GM06990 (cell line): ENCODE data around the gene PCNT.

Experiments used
- DNase-seq: peaks from one replicate; pipeline ENCODE4 v3.0.0-alpha.2; 2011; ENCODE audit not compliant: insufficient read length; ENCODE audit errors: extremely low read depth
- H3K27me3 ChIP-seq: replicated peaks from 2 replicates; pipeline ENCODE4 v1.6.0; 2011; ENCODE audit warnings: low read length; ENCODE audit not compliant: control insufficient read depth, insufficient read depth
- H3K36me3 ChIP-seq: 2 replicates; pipeline ENCODE4 v1.5.1; 2011; ENCODE audit warnings: low read length; ENCODE audit not compliant: control insufficient read depth, insufficient read depth
- H3K4me3 ChIP-seq: replicated peaks from 2 replicates; pipeline ENCODE4 v1.5.1; 2011; ENCODE audit warnings: low read depth, mild to moderate bottlenecking, control low read depth, low read length
- CTCF ChIP-seq: IDR thresholded peaks from 2 replicates; pipeline ENCODE4 v1.5.1; 2011; ENCODE audit warnings: low read length, control low read depth, mild to moderate bottlenecking, inconsistent platforms; ENCODE audit not compliant: insufficient read depth, poor library complexity, severe bottlenecking

The PCNT gene

DNA sequence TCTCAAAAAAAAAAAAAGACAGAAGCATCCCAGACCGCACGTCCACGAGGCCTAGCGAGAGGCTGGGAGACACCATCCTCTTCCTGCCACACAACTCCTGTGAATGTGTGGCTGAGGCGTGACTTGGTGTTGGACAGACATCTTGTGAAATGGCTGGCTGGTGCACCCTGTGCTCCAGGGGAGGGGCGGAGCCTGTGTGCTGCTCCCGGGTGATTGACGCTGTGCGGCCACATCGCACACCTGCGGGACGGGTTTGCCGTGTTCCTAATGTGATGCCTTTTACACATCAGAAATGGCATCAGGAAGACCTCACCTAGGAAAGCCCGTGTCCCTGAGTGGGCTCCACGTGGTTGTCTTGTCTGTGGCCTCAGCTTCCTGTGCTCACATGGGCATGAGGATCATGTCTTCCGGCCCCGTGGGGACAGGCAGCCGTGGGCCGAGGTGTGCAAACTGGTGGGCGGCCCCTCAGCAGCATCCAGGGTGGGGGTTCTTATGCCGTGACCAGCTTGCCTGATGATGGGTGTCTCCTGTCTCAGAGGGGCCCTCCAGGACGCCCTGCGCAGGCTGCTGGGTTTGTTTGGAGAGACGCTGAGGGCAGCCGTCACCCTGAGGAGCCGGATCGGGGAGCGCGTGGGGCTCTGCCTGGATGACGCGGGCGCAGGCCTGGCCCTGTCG is 64.4 kb downstream of the PCNT start:
- Histone ChIP-seq H3K4me3 (no peak overlapping the region), H3K36me3 (peaks cover 19% of the 10 kb centered on the region), H3K27me3 (no peaks in the 10 kb centered on the region)
- TF ChIP-seq CTCF = no peak
- DNase-seq = no peak

DNA sequence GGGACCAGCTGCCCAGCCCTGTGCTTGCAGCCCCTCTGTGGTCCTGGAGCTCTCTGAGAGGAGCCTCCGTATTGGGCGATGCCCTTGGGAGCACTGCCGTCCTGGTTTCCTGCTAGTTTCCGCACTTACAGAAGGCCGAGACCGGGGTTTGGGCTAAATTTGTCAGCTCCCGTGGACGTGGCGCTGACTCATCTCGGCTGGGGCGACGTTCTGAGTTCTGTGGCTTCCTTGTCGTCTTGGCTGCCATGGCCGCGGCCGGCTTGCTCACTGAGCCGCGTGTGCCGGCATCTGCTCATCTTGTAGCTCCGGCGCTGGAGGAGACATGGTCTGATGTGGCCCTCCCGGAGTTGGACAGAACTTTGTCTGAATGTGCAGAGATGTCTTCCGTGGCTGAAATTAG is 64.9 kb downstream of the PCNT start:
- no peak for DNase-seq
- Histone ChIP-seq H3K36me3 (peaks cover 21% of the 10 kb centered on the region), H3K27me3 (no peaks in the 10 kb centered on the region), H3K4me3 (no peak overlapping the region)
- no peak for TF ChIP-seq CTCF

DNA sequence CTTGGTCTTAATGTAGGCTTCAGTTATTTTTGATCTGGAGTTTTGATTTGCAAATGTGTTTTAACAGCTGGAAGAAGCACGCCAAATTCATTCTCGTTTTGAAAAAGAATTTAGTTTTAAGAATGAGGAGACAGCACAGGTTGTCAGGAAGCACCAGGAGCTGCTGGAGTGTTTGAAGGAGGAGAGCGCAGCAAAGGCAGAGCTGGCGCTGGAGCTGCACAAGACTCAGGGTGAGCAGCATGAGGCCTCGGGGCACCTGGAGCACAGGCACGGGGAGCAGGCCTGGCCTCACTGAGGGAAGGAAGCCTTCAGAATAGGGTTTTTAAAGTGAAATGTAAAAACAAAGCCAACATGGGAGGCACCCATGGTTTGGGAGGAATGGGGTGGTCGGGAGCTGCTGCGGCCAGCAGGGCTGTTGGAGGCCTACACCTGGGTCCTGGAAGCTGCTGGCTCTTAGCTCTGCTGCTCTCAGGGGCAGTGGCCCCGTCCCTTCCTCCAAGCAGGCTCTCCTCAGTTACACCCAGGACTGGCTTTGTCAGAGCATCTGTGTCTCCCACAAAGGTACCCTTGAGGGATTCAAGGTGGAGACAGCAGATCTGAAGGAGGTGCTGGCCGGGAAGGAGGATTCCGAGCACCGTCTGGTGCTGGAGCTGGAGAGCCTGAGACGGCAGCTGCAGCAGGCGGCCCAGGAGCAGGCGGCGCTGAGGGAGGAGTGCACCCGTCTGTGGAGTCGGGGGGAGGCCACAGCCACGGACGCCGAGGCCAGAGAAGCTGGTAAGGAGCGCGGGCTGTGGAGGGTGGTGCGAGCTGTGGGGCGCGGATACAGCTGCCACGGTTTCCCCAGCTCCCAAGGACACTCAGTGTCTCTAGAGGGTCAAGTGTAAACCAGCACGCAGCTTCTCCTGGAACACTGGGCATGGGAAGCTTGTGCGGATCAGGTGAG is 66.9 kb downstream of the PCNT start:
- TF ChIP-seq CTCF = no peak
- H3K4me3 ChIP-seq = no peak overlapping the region
- DNase-seq = no peak
- H3K36me3 ChIP-seq = peaks cover 24% of the 10 kb centered on the region
- no peaks in the 10 kb centered on the region for H3K27me3 ChIP-seq

DNA sequence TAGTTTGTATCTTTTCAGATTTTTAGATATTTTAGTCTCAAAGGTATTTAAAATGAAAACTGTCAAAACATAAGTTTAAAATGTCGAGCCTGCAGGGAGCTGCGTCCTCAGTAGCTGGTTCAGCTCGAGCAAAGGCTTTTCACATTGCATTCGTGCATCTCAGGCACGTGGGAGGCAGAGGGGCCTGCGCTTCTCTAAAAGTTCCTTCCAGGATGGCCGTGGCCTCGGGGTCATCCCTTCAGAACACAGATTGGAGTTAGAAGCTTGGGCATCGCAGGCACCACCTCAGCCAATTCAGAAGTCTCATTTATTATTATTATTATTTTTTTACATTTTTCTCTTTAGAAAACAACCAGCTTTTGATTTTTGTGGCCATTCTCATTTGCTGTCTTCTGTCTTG is 67.8 kb downstream of the PCNT start:
- TF ChIP-seq CTCF = no peak
- Histone ChIP-seq H3K27me3 (no peaks in the 10 kb centered on the region), H3K36me3 (peaks cover 26% of the 10 kb centered on the region)

GRCh38 chr21:46392921-46393320 is 69.0 kb downstream of the PCNT start:
- peaks cover 30% of the 10 kb centered on the region for H3K36me3 ChIP-seq
- H3K4me3 ChIP-seq = no peak overlapping the region
- H3K27me3 ChIP-seq = no peaks in the 10 kb centered on the region
- TF ChIP-seq CTCF = no peak
- DNase-seq = no peak

More for the DNA sequence above, 67.8 kb downstream of the PCNT start:
- no peak overlapping the region for H3K4me3 ChIP-seq
- no peak for DNase-seq
